Natural killer cell treated with Interleukin-12 subunit alpha and Interleukin-12 subunit beta and Interleukin-15 and Interleukin-18, amount 100 ng/mL, for 72 hours (primary cell): Measurements from ENCODE around the gene DMPK. TPM values are rescaled to one million over a fixed set of nuclear protein-coding genes. Genes with fewer than 3 reads are reported as not detected.

Experiments used
- ATAC-seq, 2 donors: fragments of 150-1000 bp; cut with Tn5 transposase in 1 of 2; sonication (Bioruptor Pico), chemical (Tn5 transposase) in 1 of 2; 2 replicates each; pipeline ENCODE4 v1.10.0; 2021
- DNase-seq: peaks from one replicate; pipeline ENCODE4 v3.0.0; 2022; ENCODE audit warnings: low spot score
- H3K27ac Mint-ChIP-seq, 2 donors: 1 replicate in 1 of 2; 2 replicates in 1 of 2; pipeline ENCODE4 v1.8.0; 2022; ENCODE audit warnings: mixed read lengths in 2 of 2, mild to moderate bottlenecking in 1 of 2, moderate library complexity in 1 of 2
- H3K27me3 Mint-ChIP-seq, 2 donors: 1 replicate in 1 of 2; 2 replicates in 1 of 2; pipeline ENCODE4 v1.8.0; 2022; ENCODE audit warnings: mixed read lengths in 2 of 2
- H3K36me3 Mint-ChIP-seq: one replicate; pipeline ENCODE4 v1.8.0; 2022; ENCODE audit warnings: mixed read lengths
- H3K4me1 Mint-ChIP-seq, 2 donors: 1 replicate in 1 of 2; 2 replicates in 1 of 2; pipeline ENCODE4 v1.8.0; 2022; ENCODE audit warnings: low read depth in 2 of 2, mixed read lengths in 2 of 2, mild to moderate bottlenecking in 1 of 2
- H3K4me3 Mint-ChIP-seq: one replicate; pipeline ENCODE4 v1.8.0; 2022; ENCODE audit warnings: mixed read lengths
- H3K9me3 Mint-ChIP-seq: 2 replicates; pipeline ENCODE4 v1.8.0; 2022; ENCODE audit warnings: mixed read lengths
- total RNA-seq, 2 donors: library from RNA; stranded (reverse); gene quantifications; one replicate each; pipeline ENCODE4 v1.2.3, GENCODE V29; 2022

The DMPK gene
- total RNA-seq = 10 to 100 TPM; 40.8 to 51.1 TPM

GRCh38 chr19:45782162-45782691, at the start of gene DMPK:
Gene DMPK, minus strand, starts transcription at chr19:45782490. Its CDS starts 138 bp downstream, at chr19:45782352.
- Mint-ChIP-seq H3K4me1 (peaks cover 15 to 24% of the 10 kb centered on the region in 2 donors), H3K27me3 (peaks cover 7% of the 10 kb centered on the region in 2 donors), H3K36me3 (no peaks in the 10 kb centered on the region), H3K4me3 (no peak within 1 kb of the TSS), H3K27ac (no peak within 1 kb of the TSS), H3K9me3 (no peaks in the 10 kb centered on the region)
- DNase-seq (no peak), ATAC-seq (no peak)

GRCh38 chr19:45828945-45829344, 46.7 kb upstream of the DMPK start:
- peak; percentile 44 for DNase-seq
- Mint-ChIP-seq H3K36me3 (peaks cover 25% of the 10 kb centered on the region), H3K4me1 (peaks cover 0 to 14% of the 10 kb centered on the region in 2 donors), H3K27me3 (no peaks in the 10 kb centered on the region), H3K4me3 (no peak overlapping the region), H3K9me3 (no peaks in the 10 kb centered on the region), H3K27ac (no peak overlapping the region)
- ATAC-seq = no peak

GRCh38 chr19:45828523-45828922, 46.2 kb upstream of the DMPK start:
- no peak for DNase-seq
- Mint-ChIP-seq H3K4me1 (peaks cover 0 to 14% of the 10 kb centered on the region in 2 donors), H3K27ac (peak overlapping the region in 1 of 2 donors; percentile 34), H3K9me3 (no peaks in the 10 kb centered on the region), H3K4me3 (no peak overlapping the region), H3K27me3 (no peaks in the 10 kb centered on the region), H3K36me3 (peaks cover 25% of the 10 kb centered on the region)
- no peak for ATAC-seq

GRCh38 chr19:45827459-45828093, 45.3 kb upstream of the DMPK start:
- peaks cover 25% of the 10 kb centered on the region for H3K36me3 Mint-ChIP-seq
- H3K27ac Mint-ChIP-seq = no peak overlapping the region
- no peaks in the 10 kb centered on the region for H3K9me3 Mint-ChIP-seq
- no peak for DNase-seq
- H3K4me1 Mint-ChIP-seq = peaks cover 0 to 14% of the 10 kb centered on the region in 2 donors
- H3K27me3 Mint-ChIP-seq = no peaks in the 10 kb centered on the region
- no peak overlapping the region for H3K4me3 Mint-ChIP-seq
- no peak for ATAC-seq

GRCh38 chr19:45826934-45827333, 44.6 kb upstream of the DMPK start:
- H3K27me3 Mint-ChIP-seq = no peaks in the 10 kb centered on the region
- H3K9me3 Mint-ChIP-seq = no peaks in the 10 kb centered on the region
- no peak overlapping the region for H3K4me3 Mint-ChIP-seq
- H3K27ac Mint-ChIP-seq = no peak overlapping the region
- ATAC-seq = no peak
- H3K36me3 Mint-ChIP-seq = peaks cover 25% of the 10 kb centered on the region
- DNase-seq = no peak
- H3K4me1 Mint-ChIP-seq = peaks cover 0 to 14% of the 10 kb centered on the region in 2 donors

GRCh38 chr19:45825917-45826893, 43.9 kb upstream of the DMPK start:
- DNase-seq (no peak), ATAC-seq (no peak)
- Mint-ChIP-seq H3K36me3 (peaks cover 20% of the 10 kb centered on the region), H3K9me3 (no peaks in the 10 kb centered on the region), H3K27me3 (no peaks in the 10 kb centered on the region), H3K27ac (no peak overlapping the region), H3K4me3 (no peak overlapping the region), H3K4me1 (peaks cover 0 to 14% of the 10 kb centered on the region in 2 donors)

- Mint-ChIP-seq H3K27me3 (no peaks in the 10 kb centered on the region), H3K27ac (no peak overlapping the region), H3K9me3 (no peaks in the 10 kb centered on the region), H3K4me3 (no peak overlapping the region), H3K4me1 (peaks cover 0 to 13% of the 10 kb centered on the region in 2 donors), H3K36me3 (peaks cover 17% of the 10 kb centered on the region)
- DNase-seq (no peak), ATAC-seq (no peak)
These were observed 42.9 kb upstream of the DMPK start for GRCh38 chr19:45825263-45825605.

GRCh38 chr19:45824531-45825262, 42.4 kb upstream of the DMPK start:
- H3K4me3 Mint-ChIP-seq = no peak overlapping the region
- peaks cover 0 to 11% of the 10 kb centered on the region in 2 donors for H3K4me1 Mint-ChIP-seq
- no peaks in the 10 kb centered on the region for H3K27me3 Mint-ChIP-seq
- ATAC-seq (no peak), DNase-seq (no peak)
- peaks cover 14% of the 10 kb centered on the region for H3K36me3 Mint-ChIP-seq
- H3K9me3 Mint-ChIP-seq = no peaks in the 10 kb centered on the region
- H3K27ac Mint-ChIP-seq = no peak overlapping the region

- Mint-ChIP-seq H3K4me3 (no peak overlapping the region), H3K9me3 (no peaks in the 10 kb centered on the region), H3K27me3 (no peaks in the 10 kb centered on the region), H3K4me1 (peaks cover 0 to 11% of the 10 kb centered on the region in 2 donors), H3K36me3 (peaks cover 14% of the 10 kb centered on the region), H3K27ac (no peak overlapping the region)
- ATAC-seq (no peak), DNase-seq (no peak)
These were observed 41.8 kb upstream of the DMPK start for GRCh38 chr19:45824041-45824471.

- Mint-ChIP-seq H3K27ac (no peak overlapping the region), H3K36me3 (peaks cover 8% of the 10 kb centered on the region), H3K4me1 (peaks cover 0 to 8% of the 10 kb centered on the region in 2 donors), H3K4me3 (no peak overlapping the region), H3K27me3 (no peaks in the 10 kb centered on the region), H3K9me3 (no peaks in the 10 kb centered on the region)
- DNase-seq (no peak), ATAC-seq (no peak)
These were observed 40.9 kb upstream of the DMPK start for GRCh38 chr19:45823182-45823581.

GRCh38 chr19:45822716-45823115, 40.4 kb upstream of the DMPK start:
- Mint-ChIP-seq H3K9me3 (no peaks in the 10 kb centered on the region), H3K36me3 (peaks cover 6% of the 10 kb centered on the region), H3K4me1 (peaks cover 0 to 8% of the 10 kb centered on the region in 2 donors), H3K4me3 (no peak overlapping the region), H3K27me3 (no peaks in the 10 kb centered on the region), H3K27ac (no peak overlapping the region)
- no peak for DNase-seq
- no peak for ATAC-seq

GRCh38 chr19:45821570-45821969, 39.3 kb upstream of the DMPK start:
- Mint-ChIP-seq H3K4me1 (peaks cover 5% of the 10 kb centered on the region in 2 donors), H3K9me3 (no peaks in the 10 kb centered on the region), H3K4me3 (no peak overlapping the region), H3K27ac (peak overlapping the region in 1 of 2 donors; percentile 29), H3K27me3 (no peaks in the 10 kb centered on the region), H3K36me3 (no peaks in the 10 kb centered on the region)
- ATAC-seq = no peak
- DNase-seq = no peak

- Mint-ChIP-seq H3K4me1 (peaks cover 5% of the 10 kb centered on the region in 2 donors), H3K4me3 (no peak overlapping the region), H3K9me3 (no peaks in the 10 kb centered on the region), H3K27me3 (no peaks in the 10 kb centered on the region), H3K36me3 (no peaks in the 10 kb centered on the region), H3K27ac (peak overlapping the region in 1 of 2 donors; percentile 29)
- ATAC-seq = no peak
- no peak for DNase-seq
These were observed 38.8 kb upstream of the DMPK start for GRCh38 chr19:45821103-45821521.
